ENCODE measurements around the gene OR2J2. TPM values are rescaled to one million over a fixed set of nuclear protein-coding genes. Genes with fewer than 3 reads are reported as not detected.

OR2J2 gene
- not detected in 2 replicates for total RNA-seq

DNA sequence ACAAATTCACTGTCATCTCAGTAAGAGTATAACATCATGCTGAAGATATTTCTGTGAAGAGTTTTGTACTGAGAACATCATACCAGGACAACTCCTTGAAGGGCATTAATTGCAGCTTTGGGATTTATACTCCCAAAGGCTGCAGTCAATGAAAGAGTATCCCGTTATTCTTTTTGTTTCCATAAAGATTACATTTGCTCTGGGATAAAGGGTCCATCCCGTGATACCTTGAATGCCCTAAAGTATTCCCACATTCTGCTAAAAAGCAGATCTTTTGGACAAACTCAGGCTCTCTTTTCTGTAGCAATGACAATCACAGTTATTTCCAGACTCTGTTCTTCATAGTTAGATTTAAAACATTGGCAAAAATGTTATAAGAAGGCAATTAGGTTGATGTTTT is at the start of gene OR2J2:
TSS of gene OR2J2 (plus strand) at position 301 of the 400 bp plus-strand sequence. CDS start 2,729 bp downstream, outside the sequence.

Other genes with a start within 250 kb of the OR2J2 start
- gene TRIM27, start 246.9 kb upstream of the OR2J2 start, total RNA-seq: 44.1 and 51.1 TPM in 2 replicates
- gene ZNF311, start 165.6 kb upstream of the OR2J2 start, total RNA-seq: 1.9 and 2.1 TPM in 2 replicates
- not detected in 2 replicates for gene OR2W1, start 125.7 kb upstream of the OR2J2 start, total RNA-seq
- not detected in 2 replicates for gene OR2B3, start 83.6 kb upstream of the OR2J2 start, total RNA-seq
- gene OR2J1, start 71.4 kb upstream of the OR2J2 start, total RNA-seq: not detected in 2 replicates
- not detected in 2 replicates for gene OR2J3, start 62.8 kb upstream of the OR2J2 start, total RNA-seq
- not detected in 2 replicates for gene OR14J1, start 130.8 kb downstream of the OR2J2 start, total RNA-seq
- gene OR5V1, start 198.0 kb downstream of the OR2J2 start, total RNA-seq: not detected in 2 replicates
- gene OR12D3, start 204.4 kb downstream of the OR2J2 start, total RNA-seq: not detected in 2 replicates
- not detected in 2 replicates for gene OR12D2, start 224.7 kb downstream of the OR2J2 start, total RNA-seq
- gene OR12D1, start 244.0 kb downstream of the OR2J2 start, total RNA-seq: not detected in 2 replicates

All from smooth muscle cell of bladder (primary cell).